WI38 (cell line): Measurements from ENCODE around the gene NOTCH1.

Experiments
- H3K4me3 ChIP-seq: 2 replicates; pipeline ENCODE4 v1.5.1; 2011; ENCODE audit warnings: low read depth, mild to moderate bottlenecking, control low read depth, low read length
- TF ChIP-seq, protein P1 (sequence below): IDR thresholded peaks from 2 replicates; pipeline ENCODE4 v1.5.1; 2012; ENCODE audit warnings: low read depth, mild to moderate bottlenecking, control low read depth, low read length

Gene NOTCH1

DNA sequence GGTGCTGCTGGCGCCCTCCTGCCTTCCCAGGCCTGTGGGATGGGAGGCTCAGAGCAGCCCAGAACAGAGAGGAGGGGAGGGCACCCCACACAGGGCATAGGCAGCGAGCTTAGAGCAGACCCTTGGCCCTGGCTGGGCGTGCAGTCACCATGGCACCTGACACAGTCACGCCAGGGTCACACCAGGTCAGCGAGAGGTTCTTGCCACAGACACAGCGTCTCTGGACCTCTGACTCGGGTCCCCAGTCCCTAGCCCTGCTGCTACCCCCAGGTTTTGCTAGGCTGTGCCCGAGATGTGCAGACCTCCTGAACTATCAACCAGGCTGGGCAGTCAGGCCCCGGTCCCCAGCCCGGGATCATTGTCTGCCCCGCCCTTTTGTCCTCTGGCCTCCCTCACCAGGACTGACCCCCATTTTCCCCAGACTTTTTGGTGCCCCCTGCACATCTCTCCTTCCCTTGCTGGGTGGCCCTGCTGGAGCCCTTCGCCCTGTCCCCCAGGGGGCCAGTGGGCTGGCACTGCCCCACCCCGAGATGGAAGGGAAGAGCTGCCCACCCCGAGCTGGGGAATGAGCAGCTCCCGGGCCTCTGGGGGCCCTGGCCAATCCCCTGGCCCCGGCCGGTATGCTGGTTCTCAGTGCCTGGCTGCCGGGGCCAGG is 24.5 kb upstream of the NOTCH1 start:
- TF ChIP-seq, protein P1, sequence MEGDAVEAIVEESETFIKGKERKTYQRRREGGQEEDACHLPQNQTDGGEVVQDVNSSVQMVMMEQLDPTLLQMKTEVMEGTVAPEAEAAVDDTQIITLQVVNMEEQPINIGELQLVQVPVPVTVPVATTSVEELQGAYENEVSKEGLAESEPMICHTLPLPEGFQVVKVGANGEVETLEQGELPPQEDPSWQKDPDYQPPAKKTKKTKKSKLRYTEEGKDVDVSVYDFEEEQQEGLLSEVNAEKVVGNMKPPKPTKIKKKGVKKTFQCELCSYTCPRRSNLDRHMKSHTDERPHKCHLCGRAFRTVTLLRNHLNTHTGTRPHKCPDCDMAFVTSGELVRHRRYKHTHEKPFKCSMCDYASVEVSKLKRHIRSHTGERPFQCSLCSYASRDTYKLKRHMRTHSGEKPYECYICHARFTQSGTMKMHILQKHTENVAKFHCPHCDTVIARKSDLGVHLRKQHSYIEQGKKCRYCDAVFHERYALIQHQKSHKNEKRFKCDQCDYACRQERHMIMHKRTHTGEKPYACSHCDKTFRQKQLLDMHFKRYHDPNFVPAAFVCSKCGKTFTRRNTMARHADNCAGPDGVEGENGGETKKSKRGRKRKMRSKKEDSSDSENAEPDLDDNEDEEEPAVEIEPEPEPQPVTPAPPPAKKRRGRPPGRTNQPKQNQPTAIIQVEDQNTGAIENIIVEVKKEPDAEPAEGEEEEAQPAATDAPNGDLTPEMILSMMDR = no peak
- H3K4me3 ChIP-seq = no peak overlapping the region

DNA sequence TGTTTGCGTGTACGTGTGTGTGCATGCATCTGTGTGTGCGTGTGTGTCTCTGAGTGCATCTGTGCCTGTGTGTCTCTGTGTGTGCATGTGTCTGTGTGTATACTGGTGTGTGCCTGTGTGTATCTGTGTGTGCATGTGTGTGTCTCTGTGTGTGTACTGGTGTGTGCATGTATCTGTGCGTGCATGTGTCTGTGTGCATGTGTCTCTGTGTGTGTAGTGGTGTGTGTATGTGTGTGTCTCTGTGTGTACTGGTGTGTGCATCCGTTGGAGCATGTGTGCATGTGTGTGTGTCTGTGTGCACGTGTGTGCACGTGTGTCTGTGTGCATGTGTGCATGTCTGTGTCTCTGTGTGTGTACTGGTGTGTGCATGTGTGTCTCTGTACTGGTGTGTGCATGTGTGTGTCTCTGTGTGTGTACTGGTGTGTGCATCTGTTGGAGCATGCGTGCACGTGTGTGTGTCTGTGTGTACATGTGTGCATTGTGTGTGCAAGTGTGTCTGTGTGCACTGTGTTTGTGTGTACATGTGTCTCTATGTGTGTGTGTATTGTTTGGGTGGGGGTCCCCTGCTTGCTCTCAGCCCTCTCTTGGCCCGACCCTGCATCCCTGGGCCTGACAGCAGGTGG is 23.8 kb upstream of the NOTCH1 start:
- TF ChIP-seq, protein P1 = no peak
- H3K4me3 ChIP-seq = no peak overlapping the region

DNA sequence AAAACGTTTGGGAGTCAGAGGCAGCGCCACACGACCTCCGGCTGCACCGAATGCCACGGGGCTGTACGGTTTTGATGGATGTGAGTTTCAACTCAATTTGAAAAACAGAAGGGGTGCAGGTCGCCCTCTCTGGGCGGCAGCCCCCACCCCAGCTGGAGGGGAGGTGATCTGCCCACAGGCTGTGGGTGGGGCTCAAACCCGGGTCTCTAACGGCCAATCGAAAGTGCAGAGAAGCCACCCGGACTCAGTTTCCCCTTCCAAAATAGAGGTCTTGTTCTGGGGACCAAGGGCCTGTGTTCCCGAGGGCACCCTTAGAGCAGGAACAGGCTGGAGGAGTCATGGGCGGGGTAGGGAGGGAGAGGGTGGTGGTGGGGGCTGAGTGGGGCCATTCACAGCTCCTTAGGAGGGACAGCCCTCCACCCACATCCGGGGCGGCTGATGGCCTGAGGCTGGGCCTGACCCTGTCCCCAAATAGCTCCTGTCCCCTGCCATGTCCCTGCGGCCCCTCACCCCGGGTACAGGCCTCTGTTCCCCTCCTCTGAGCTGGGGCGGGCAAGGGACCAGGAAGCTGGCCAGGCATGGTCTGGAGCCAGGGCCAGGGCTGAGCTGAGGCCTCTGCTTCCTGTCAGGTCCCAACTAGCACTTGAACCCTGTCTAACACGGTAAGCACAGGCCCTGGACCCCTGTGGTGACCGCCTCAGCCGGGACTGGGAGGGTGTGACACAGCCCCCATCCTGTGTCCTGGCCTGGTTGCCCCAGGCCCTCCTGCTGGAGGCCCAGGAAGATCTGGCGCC is 22.6 kb upstream of the NOTCH1 start:
- TF ChIP-seq, protein P1 = no peak
- H3K4me3 ChIP-seq = no peak overlapping the region

DNA sequence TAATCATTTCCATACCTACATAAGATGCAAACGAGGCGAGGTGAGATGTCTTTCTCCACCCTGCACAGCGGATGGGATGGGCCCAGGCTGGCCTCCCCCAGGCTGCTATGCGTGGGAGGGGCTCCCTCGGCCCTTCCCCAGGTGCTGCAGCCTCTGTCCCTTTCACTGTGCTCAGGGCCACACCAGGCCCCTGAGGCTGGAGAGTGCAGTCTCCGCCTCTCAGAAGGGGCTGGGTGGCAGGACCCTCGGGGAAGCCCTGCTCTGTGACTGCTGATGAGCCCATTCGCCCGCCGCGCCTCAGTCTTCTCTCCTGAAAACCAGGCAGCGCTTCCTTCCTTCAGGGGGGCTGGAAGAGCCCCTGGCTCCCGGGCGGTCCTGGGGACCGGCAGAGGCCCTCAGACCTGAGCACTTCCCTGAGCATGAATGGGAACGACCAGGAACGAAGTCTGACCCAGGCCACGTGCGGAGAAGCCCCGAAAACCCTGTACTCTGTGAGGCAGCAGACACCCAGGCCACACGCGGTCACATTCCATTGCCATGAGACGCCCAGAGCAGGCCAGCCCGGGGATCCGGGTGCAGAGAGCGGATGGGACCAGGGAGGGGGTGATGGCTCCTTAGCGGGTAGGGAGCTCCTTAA is 21.9 kb upstream of the NOTCH1 start:
- TF ChIP-seq, protein P1 = no peak
- no peak overlapping the region for H3K4me3 ChIP-seq

DNA sequence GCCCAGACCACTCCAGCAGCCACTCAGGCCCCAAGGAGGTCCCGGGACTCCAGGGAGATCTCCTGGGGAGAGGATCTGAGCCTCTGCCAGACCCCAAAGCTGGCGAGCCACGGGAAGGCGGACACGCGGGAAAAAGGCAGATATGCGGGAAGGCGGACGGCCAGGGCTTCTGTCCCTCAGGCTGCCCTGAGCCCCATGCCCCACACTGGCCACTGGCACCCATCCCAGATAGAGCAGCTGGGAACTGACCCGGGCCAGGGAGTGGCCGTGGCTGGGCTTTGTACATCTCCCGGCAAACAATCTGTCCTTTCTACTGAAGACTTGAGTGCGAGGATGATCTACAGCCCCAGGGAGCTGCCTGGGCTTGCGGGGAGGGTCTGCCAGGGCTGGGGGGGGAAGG is 21.1 kb upstream of the NOTCH1 start:
- no peak overlapping the region for H3K4me3 ChIP-seq
- TF ChIP-seq, protein P1 = no peak

DNA sequence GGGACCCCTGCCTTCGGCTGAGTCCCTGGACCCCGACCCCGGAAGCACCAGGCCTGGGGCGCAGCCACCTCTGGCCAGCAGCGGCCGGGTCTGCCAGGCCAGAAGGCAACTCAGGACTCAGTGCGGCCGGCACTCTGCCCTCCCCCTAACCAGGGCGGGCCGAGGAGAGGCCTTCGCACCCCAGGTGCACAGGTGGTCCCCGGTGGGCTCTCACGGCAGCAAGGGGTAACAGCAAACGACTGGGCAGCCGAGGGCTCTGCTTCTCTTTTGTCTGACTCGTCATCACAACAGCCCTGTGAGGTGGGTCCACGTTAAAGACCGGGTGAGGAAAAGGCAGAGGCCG is 20.7 kb upstream of the NOTCH1 start:
- no peak overlapping the region for H3K4me3 ChIP-seq

More for the DNA sequence above, 20.7 kb upstream of the NOTCH1 start:
- TF ChIP-seq, protein P1 = no peak
